Measurements from ENCODE around the gene FBXO10. TPM values are rescaled to one million over a fixed set of nuclear protein-coding genes. Genes with fewer than 3 reads are reported as not detected.
"Not testable (repeated sequence)": the region's sequence is repeated elsewhere in the genome, so short reads cannot be mapped to it uniquely, and the experiment has no call there.

FBXO10 gene
- total RNA-seq, 4 donors from 2014 or later = 5.1 to 10.5 (median 7.2) TPM

- H3K4me1 ChIP-seq = peaks cover 0 to 17% (median 0%) of the 10 kb centered on the region in 3 donors
- ATAC-seq = peak; percentile 92
- H3K27ac ChIP-seq = peak overlapping the region; percentile 79 to 86 (median 82)
- WGBS, 2 donors (ENCODE audit: low coverage in 1 of 2) = 0 to 6% methylated on average over 4 to 6 of the region's 7 CpGs
- no peaks in the 10 kb centered on the region for H3K36me3 ChIP-seq
- H3K4me3 ChIP-seq = peak overlapping the region; percentile 33 to 43
- peaks cover 0 to 4% (median 0%) of the 10 kb centered on the region in 3 donors for H3K9me3 ChIP-seq
- no peaks in the 10 kb centered on the region for H3K27me3 ChIP-seq
- no peak for TF ChIP-seq EP300 (IDR thresholded peaks at IDR 0.05)
- TF ChIP-seq CTCF (IDR thresholded peaks at IDR 0.05) = no peak
- TF ChIP-seq POLR2AphosphoS5 (IDR thresholded peaks at IDR 0.05) = peak; percentile 57
- no peak for TF ChIP-seq POLR2A (IDR thresholded peaks at IDR 0.05)
Measured at GRCh38 chr9:37471942-37472684, 104.1 kb downstream of the FBXO10 start.

- H3K9me3 ChIP-seq = no peaks in the 10 kb centered on the region
- no peaks in the 10 kb centered on the region for H3K36me3 ChIP-seq
- 100% methylated on average over 1 to 4 of the region's 6 CpGs for WGBS, 2 donors (ENCODE audit: low coverage in 1 of 2)
- H3K4me3 ChIP-seq = no peak overlapping the region
- no peak overlapping the region for H3K27ac ChIP-seq
- H3K27me3 ChIP-seq = no peaks in the 10 kb centered on the region
- no peak for ATAC-seq
- TF ChIP-seq POLR2AphosphoS5 (IDR thresholded peaks at IDR 0.05) = no peak
- no peak for TF ChIP-seq EP300 (IDR thresholded peaks at IDR 0.05)
- no peak for TF ChIP-seq POLR2A (IDR thresholded peaks at IDR 0.05)
- TF ChIP-seq CTCF (IDR thresholded peaks at IDR 0.05) = no peak
- peaks cover 0 to 36% (median 10%) of the 10 kb centered on the region in 3 donors for H3K4me1 ChIP-seq
Measured at GRCh38 chr9:37468620-37469019, 107.6 kb downstream of the FBXO10 start.

- H3K27me3 ChIP-seq, H3K4me3 ChIP-seq: not testable (repeated sequence)
- 89 to 90% methylated on average over 5 to 6 of the region's 17 CpGs for WGBS, 2 donors (ENCODE audit: low coverage in 1 of 2)
Measured at GRCh38 chr9:37467530-37467929, 108.7 kb downstream of the FBXO10 start.

GRCh38 chr9:37466037-37466709 lies 110.0 kb downstream of the FBXO10 start:
- Histone ChIP-seq H3K36me3 (no peaks in the 10 kb centered on the region), H3K4me1 (peaks cover 0 to 45% (median 21%) of the 10 kb centered on the region in 3 donors), H3K27me3 (no peaks in the 10 kb centered on the region), H3K4me3 (peak overlapping the region; percentile 50 to 92), H3K9me3 (no peaks in the 10 kb centered on the region), H3K27ac (peak overlapping the region; percentile 75 to 100 (median 99))
- 0% methylated on average over 5 of the region's 47 CpGs; no CpG with 5 or more reads in 1 of the 2 donors for WGBS, 2 donors (ENCODE audit: low coverage in 1 of 2)
- peak in 1 of 4 experiments; percentile 10 for TF ChIP-seq CTCF (IDR thresholded peaks at IDR 0.05)
- no peak for TF ChIP-seq POLR2A (IDR thresholded peaks at IDR 0.05)
- no peak for TF ChIP-seq EP300 (IDR thresholded peaks at IDR 0.05)
- no peak for TF ChIP-seq POLR2AphosphoS5 (IDR thresholded peaks at IDR 0.05)
- ATAC-seq = peak; percentile 21

More at GRCh38 chr9:37467530-37467929, 108.7 kb downstream of the FBXO10 start:
- ATAC-seq, H3K36me3 ChIP-seq, H3K9me3 ChIP-seq: not testable (repeated sequence)
- H3K4me1 ChIP-seq = peaks cover 0 to 41% (median 20%) of the 10 kb centered on the region in 3 donors
- H3K27ac ChIP-seq = peak overlapping the region in 2 of 4 donors; percentile 99 to 100

GRCh38 chr9:37465249-37466036 lies 110.7 kb downstream of the FBXO10 start, which contains the start of gene ZBTB5:
Gene ZBTB5, minus strand, starts transcription at chr9:37465450. Its CDS starts 22,899 bp downstream, at chr9:37442551.
- Histone ChIP-seq H3K4me3 (peak within 1 kb of the TSS; percentile 70 to 92), H3K4me1 (peaks cover 0 to 52% (median 21%) of the 10 kb centered on the region in 3 donors), H3K27ac (peak within 1 kb of the TSS; percentile 93 to 100 (median 99)), H3K27me3 (no peaks in the 10 kb centered on the region), H3K36me3 (no peaks in the 10 kb centered on the region), H3K9me3 (no peaks in the 10 kb centered on the region)
- TF ChIP-seq POLR2AphosphoS5 (IDR thresholded peaks at IDR 0.05) (peak; percentile 77), POLR2A (IDR thresholded peaks at IDR 0.05) (peak; percentile 37 to 54), EP300 (IDR thresholded peaks at IDR 0.05) (no peak), CTCF (IDR thresholded peaks at IDR 0.05) (no peak)
- WGBS, 2 donors (ENCODE audit: low coverage in 1 of 2) = no CpG with 5 or more reads among the region's 52 CpGs
- ATAC-seq = peak; percentile 93
